A549 (cell line): Measurements from ENCODE around the gene QKI. TPM values are rescaled to one million over a fixed set of nuclear protein-coding genes. Genes with fewer than 3 reads are reported as not detected.

Source experiments
- ATAC-seq, 2 experiments: fragments of 200-7000 bp in 1 of 2; fragments of >200 bp in 1 of 2; cut with Nextera tagmentation in 1 of 2; cut with Tn5 transposase in 1 of 2; 3 replicates each; pipeline versions ENCODE4 v1.8.0 to v1.9.1; 2018 to 2020; ENCODE audit warnings: mild to moderate bottlenecking in 1 of 2, moderate library complexity in 1 of 2
- CTCF ChIA-PET: fragments of 300-600 bp; sonication (Branson Sonifier 250); formaldehyde crosslinking; extraction: SDS; loops from one replicate; lab custom pipeline; 2021; ENCODE audit warnings: antibody characterized with exemption, inconsistent platforms; lab: Yijun Ruan, JAX
- POLR2A ChIA-PET: fragments of 350-600 bp; formaldehyde crosslinking; extraction: SDS; loops from one replicate; lab custom pipeline; 2021; ENCODE audit warnings: antibody characterized with exemption, inconsistent platforms; lab: Yijun Ruan, JAX
- DNase-seq, 2 experiments: peaks; one replicate each; pipeline versions ENCODE4 v3.0.0 to v3.0.0-alpha.2; 2011 to 2016; ENCODE audit warnings: low read depth in 1 of 2, low spot score in 1 of 2
- FAIRE-seq: peaks from 2 replicates; lab custom pipeline; 2011; peaks lifted over from hg19 to GRCh38; lab: Jason Lieb, UNC
- H3K27ac ChIP-seq, 2 experiments: fragments of >200 bp; sonication (Bioruptor Twin); formaldehyde crosslinking; 3 replicates each; pipeline ENCODE4 v1.5.1; 2016 to 2017
- H3K4me1 ChIP-seq: fragments of >200 bp; sonication (Bioruptor Twin); formaldehyde crosslinking; 3 replicates; pipeline ENCODE4 v1.6.1; 2016
- H3K4me2 ChIP-seq: fragments of >200 bp; sonication (Bioruptor Twin); formaldehyde crosslinking; 3 replicates; pipeline ENCODE4 v1.6.1; 2016
- H3K4me3 ChIP-seq: fragments of >200 bp; sonication (Bioruptor Twin); formaldehyde crosslinking; 3 replicates; pipeline ENCODE4 v1.5.1; 2016
- H3K9me3 ChIP-seq: fragments of >200 bp; sonication (Bioruptor Twin); formaldehyde crosslinking; 3 replicates; pipeline ENCODE4 v1.6.1; 2016
- BHLHE40 ChIP-seq: IDR thresholded peaks from 2 replicates; pipeline ENCODE4 v1.6.1; 2012; ENCODE audit warnings: low read depth, low read length, inconsistent platforms
- CBX2 ChIP-seq: fragments of 200-600 bp; sonication (generic); IDR thresholded peaks from 2 replicates; pipeline ENCODE4 v1.6.1; 2016; ENCODE audit warnings: low read depth, mild to moderate bottlenecking, borderline replicate concordance
- CHD2 ChIP-seq: fragments of 150-350 bp; IDR thresholded peaks from 2 replicates; pipeline ENCODE4 v1.6.1; 2014; ENCODE audit warnings: low read length; ENCODE audit not compliant: partially characterized antibody
- EP300 ChIP-seq, 2 experiments: fragments of >200 bp; sonication (Bioruptor Twin); formaldehyde crosslinking; IDR thresholded peaks; 2 replicates in 1 of 2; 3 replicates in 1 of 2; pipeline ENCODE4 v1.6.1; 2016 to 2017
- FOSL2 ChIP-seq, 2 experiments: fragments of 450-650 bp in 1 of 2; fragments of >200 bp in 1 of 2; sonication (Bioruptor Twin) in 1 of 2; formaldehyde crosslinking; IDR thresholded peaks; 2 replicates each; pipeline versions ENCODE4 v1.5.0 to v1.6.1; 2016 to 2020; ENCODE audit warnings: mild to moderate bottlenecking in 1 of 2, moderate library complexity in 1 of 2
- GATA3 ChIP-seq: IDR thresholded peaks from 2 replicates; pipeline ENCODE4 v1.6.1; 2012; ENCODE audit warnings: borderline replicate concordance
- HOXB13 ChIP-seq: fragments of 250-450 bp; sonication (Bioruptor Pico); IDR thresholded peaks from 2 replicates; pipeline ENCODE4 v1.5.0; 2020; ENCODE audit warnings: low read depth, mild to moderate bottlenecking, moderate library complexity
- HOXB5 ChIP-seq: fragments of 250-450 bp; sonication (Bioruptor Pico); IDR thresholded peaks from 2 replicates; pipeline ENCODE4 v1.5.0; 2020; ENCODE audit warnings: mild to moderate bottlenecking, moderate library complexity
- KDM1A ChIP-seq: fragments of 200-600 bp; sonication (generic); IDR thresholded peaks from 2 replicates; pipeline ENCODE4 v1.6.1; 2016; ENCODE audit warnings: low read depth, mild to moderate bottlenecking
- MAFK ChIP-seq: fragments of 450-650 bp; IDR thresholded peaks from 2 replicates; pipeline ENCODE4 v1.6.1; 2014; ENCODE audit not compliant: partially characterized antibody
- MAZ ChIP-seq: fragments of 150-350 bp; IDR thresholded peaks from 2 replicates; pipeline ENCODE4 v1.6.1; 2014; ENCODE audit warnings: antibody characterized with exemption, low read depth, low read length, borderline replicate concordance
- NFE2L2 ChIP-seq: fragments of 150-350 bp; conservative IDR thresholded peaks from 2 replicates; pipeline ENCODE4 v1.6.1; 2014; ENCODE audit warnings: low read length
- POLR2A ChIP-seq: IDR thresholded peaks from 2 replicates; pipeline ENCODE4 v1.6.1; 2012; ENCODE audit warnings: mild to moderate bottlenecking, low read length
- POLR2AphosphoS2 ChIP-seq: conservative IDR thresholded peaks from 2 replicates; pipeline ENCODE4 v1.6.1; 2012; ENCODE audit warnings: low read length, improper control_type of control experiment, inconsistent platforms
- RAD21 ChIP-seq, 2 experiments: fragments of >200 bp in 1 of 2; sonication (Bioruptor Twin) in 1 of 2; formaldehyde crosslinking in 1 of 2; IDR thresholded peaks in 1 of 2; conservative IDR thresholded peaks in 1 of 2; 2 replicates in 1 of 2; 3 replicates in 1 of 2; pipeline ENCODE4 v1.6.1; 2012 to 2018; ENCODE audit warnings: inconsistent platforms in 1 of 2
- RCOR1 ChIP-seq: fragments of 150-350 bp; IDR thresholded peaks from 2 replicates; pipeline ENCODE4 v1.6.1; 2014; ENCODE audit warnings: antibody characterized with exemption, low read length, low read depth
- RNF2 ChIP-seq: fragments of 200-600 bp; sonication (generic); IDR thresholded peaks from 2 replicates; pipeline ENCODE4 v1.6.1; 2016; ENCODE audit warnings: low read depth, mild to moderate bottlenecking, antibody characterized with exemption, moderate library complexity, borderline replicate concordance
- SMC3 ChIP-seq: fragments of >200 bp; sonication (Bioruptor Twin); formaldehyde crosslinking; IDR thresholded peaks from 3 replicates; pipeline ENCODE4 v1.6.1; 2018; ENCODE audit warnings: inconsistent platforms
- TP53 ChIP-seq: fragments of 250-450 bp; sonication (Bioruptor Pico); IDR thresholded peaks from 2 replicates; pipeline ENCODE4 v1.5.0; 2021; ENCODE audit warnings: mild to moderate bottlenecking, moderate library complexity
- ZC3H11A ChIP-seq: fragments of 450-650 bp; IDR thresholded peaks from 2 replicates; pipeline ENCODE4 v1.6.1; 2014; ENCODE audit warnings: antibody characterized with exemption, mild to moderate bottlenecking
- ZSCAN20 ChIP-seq: fragments of 250-450 bp; sonication (Bioruptor Pico); IDR thresholded peaks from 2 replicates; pipeline ENCODE4 v1.8.0; 2022; ENCODE audit warnings: mild to moderate bottlenecking, moderate library complexity
- WGBS: methylation state at CpG from one replicate; pipeline ENCODE4 v1.1.6; 2017; ENCODE audit errors: missing lambda C conversion rate; 5-methylcytosine and 5-hydroxymethylcytosine counted together
- polyA plus RNA-seq, 4 experiments: library from polyadenylated mRNA; depleted of rRNA in 3 of 4; stranded (reverse); fragments of >200 nt; fragmentation: RNase III in 1 of 4; extraction: RNeasy Plus Mini Kit Qiagen cat#74134 plus additional on column Dnase treatment in 1 of 4; gene quantifications; 2 replicates in 3 of 4; 3 replicates in 1 of 4; pipeline ENCODE4 v1.2.3, GENCODE V29; 2011 to 2017
- TF ChIP-seq, protein P1 (sequence below): fragments of >200 bp; sonication (Bioruptor Twin); formaldehyde crosslinking; IDR thresholded peaks from 3 replicates; pipeline ENCODE4 v1.5.1; 2016
- TF ChIP-seq, protein P2 (sequence below): IDR thresholded peaks from 2 replicates; pipeline ENCODE4 v1.6.1; 2012; ENCODE audit warnings: low read depth, borderline replicate concordance
- TF ChIP-seq, protein P3 (sequence below): fragments of 450-650 bp; IDR thresholded peaks from 2 replicates; pipeline ENCODE4 v1.6.1; 2014; ENCODE audit warnings: antibody characterized with exemption

Gene QKI
- polyA plus RNA-seq, 2 of the 4 experiments (the other 2 are of a cell fraction) = 71.9 to 98.2 TPM

DNA sequence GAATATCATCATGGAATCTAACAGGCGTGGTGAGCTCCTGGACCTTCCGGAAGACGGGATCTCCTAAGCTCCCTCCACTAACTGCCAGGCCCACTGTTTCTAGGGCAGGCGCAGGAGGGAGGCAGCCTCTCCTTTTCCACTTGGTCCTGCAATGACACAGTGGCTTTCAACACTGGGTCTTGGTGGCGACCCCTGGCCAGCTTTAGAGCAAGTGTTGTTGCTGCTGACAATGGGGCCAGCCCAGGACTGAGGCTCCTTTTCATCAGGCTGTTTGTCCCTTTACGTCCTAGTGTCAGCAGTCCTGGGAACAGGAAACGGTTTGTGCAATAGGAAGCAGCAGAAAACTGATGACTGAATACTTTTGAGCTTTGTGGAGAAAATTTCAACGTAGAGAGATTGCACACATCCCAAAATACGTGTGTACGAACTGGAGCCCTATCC is 9.7 kb upstream of the QKI start:
- Histone ChIP-seq H3K9me3 (no peaks in the 10 kb centered on the region), H3K4me3 (no peak overlapping the region), H3K4me2 (no peak overlapping the region), H3K4me1 (peaks cover 8% of the 10 kb centered on the region), H3K27ac (no peak overlapping the region)
- CTCF ChIA-PET = no interaction called here
- ATAC-seq = no peak
- no peak for DNase-seq
- POLR2A ChIA-PET = no interaction called here
- WGBS = 79% methylated on average over 7 of the region's 10 CpGs
- TF ChIP-seq CHD2 (no peak), ZC3H11A (no peak), RCOR1 (no peak), RAD21 (conservative IDR thresholded peaks at IDR 0.05 in 1 of 2, IDR thresholded peaks at IDR 0.05 in 1 of 2) (no peak), BHLHE40 (no peak), POLR2A (no peak), NFE2L2 (no peak), HOXB13 (no peak)
- TF ChIP-seq, protein P1, sequence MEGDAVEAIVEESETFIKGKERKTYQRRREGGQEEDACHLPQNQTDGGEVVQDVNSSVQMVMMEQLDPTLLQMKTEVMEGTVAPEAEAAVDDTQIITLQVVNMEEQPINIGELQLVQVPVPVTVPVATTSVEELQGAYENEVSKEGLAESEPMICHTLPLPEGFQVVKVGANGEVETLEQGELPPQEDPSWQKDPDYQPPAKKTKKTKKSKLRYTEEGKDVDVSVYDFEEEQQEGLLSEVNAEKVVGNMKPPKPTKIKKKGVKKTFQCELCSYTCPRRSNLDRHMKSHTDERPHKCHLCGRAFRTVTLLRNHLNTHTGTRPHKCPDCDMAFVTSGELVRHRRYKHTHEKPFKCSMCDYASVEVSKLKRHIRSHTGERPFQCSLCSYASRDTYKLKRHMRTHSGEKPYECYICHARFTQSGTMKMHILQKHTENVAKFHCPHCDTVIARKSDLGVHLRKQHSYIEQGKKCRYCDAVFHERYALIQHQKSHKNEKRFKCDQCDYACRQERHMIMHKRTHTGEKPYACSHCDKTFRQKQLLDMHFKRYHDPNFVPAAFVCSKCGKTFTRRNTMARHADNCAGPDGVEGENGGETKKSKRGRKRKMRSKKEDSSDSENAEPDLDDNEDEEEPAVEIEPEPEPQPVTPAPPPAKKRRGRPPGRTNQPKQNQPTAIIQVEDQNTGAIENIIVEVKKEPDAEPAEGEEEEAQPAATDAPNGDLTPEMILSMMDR = no peak
- no peak for FAIRE-seq

DNA sequence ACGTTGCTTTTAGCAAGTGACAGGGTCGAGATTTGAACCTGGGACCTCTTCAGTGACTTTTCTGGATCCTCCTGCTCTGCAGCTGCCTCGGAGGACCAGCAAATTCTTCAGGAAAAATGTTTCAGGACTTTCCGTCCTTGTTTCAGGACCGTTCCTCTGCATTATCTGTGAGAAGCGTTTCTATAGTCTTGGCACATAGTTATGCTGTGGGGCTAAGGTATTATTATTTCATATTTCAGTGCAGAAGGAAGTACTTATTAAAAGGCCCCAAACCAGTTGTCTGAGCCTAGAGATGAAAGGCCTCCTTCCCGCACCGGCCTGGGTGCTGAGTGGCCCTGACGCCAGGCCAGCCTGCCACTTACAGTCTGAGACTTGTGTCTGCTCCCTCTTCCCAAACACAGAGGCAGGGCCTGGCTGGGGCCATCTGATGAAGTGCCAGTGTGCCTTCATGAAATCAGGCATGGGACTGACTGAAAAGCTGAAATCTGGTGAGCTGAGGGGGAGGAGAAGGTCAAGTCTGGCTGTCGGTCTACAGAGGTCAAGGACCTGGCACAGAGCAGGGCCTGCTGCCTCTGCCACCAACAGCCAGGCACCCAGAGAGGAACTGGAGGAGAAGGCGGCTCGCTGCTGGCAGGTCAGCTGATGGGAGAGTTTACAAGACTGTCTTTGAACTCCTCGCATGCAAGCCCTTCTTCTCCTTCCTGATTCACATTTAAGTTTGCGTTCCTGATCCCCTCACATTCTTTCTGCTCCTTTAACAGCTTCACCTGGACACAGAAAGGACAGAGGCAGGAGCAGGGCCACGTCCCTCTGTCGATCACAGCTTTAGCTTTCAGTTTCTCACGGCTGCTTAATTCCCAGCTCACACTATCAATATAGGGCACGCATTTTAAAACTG is 8.9 kb upstream of the QKI start:
- no peaks in the 10 kb centered on the region for H3K9me3 ChIP-seq
- DNase-seq (no peak), FAIRE-seq (no peak), ATAC-seq (peak in 1 of 2 experiments; percentile 48; a peak in 2 of 6 replicates)
- no peak overlapping the region for H3K4me3 ChIP-seq
- TF ChIP-seq RCOR1 = no peak
- TF ChIP-seq TP53 = no peak
- TF ChIP-seq KDM1A = no peak
- no peak for TF ChIP-seq MAZ
- no peak for TF ChIP-seq POLR2AphosphoS2
- no peak for TF ChIP-seq RNF2
- no peak for TF ChIP-seq CBX2
- TF ChIP-seq GATA3 = no peak
- TF ChIP-seq POLR2A = no peak
- TF ChIP-seq, protein P2, sequence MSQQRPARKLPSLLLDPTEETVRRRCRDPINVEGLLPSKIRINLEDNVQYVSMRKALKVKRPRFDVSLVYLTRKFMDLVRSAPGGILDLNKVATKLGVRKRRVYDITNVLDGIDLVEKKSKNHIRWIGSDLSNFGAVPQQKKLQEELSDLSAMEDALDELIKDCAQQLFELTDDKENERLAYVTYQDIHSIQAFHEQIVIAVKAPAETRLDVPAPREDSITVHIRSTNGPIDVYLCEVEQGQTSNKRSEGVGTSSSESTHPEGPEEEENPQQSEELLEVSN = no peak
- no peak for TF ChIP-seq EP300 (IDR thresholded peaks at IDR 0.05)
- TF ChIP-seq HOXB5 (CRISPR knock-in tag) = no peak
- TF ChIP-seq ZSCAN20 (CRISPR knock-in tag) = no peak
- no peak for TF ChIP-seq FOSL2 (IDR thresholded peaks at IDR 0.05)
- TF ChIP-seq FOSL2 (CRISPR knock-in tag; IDR thresholded peaks at IDR 0.05) = no peak
- no peak for TF ChIP-seq SMC3
- no peak overlapping the region for H3K4me2 ChIP-seq
- peaks cover 8% of the 10 kb centered on the region for H3K4me1 ChIP-seq
- 84% methylated on average over 18 of the region's 18 CpGs for WGBS
- ChIA-PET POLR2A (no interaction called here), CTCF (no interaction called here)
- H3K27ac ChIP-seq = no peak overlapping the region

DNA sequence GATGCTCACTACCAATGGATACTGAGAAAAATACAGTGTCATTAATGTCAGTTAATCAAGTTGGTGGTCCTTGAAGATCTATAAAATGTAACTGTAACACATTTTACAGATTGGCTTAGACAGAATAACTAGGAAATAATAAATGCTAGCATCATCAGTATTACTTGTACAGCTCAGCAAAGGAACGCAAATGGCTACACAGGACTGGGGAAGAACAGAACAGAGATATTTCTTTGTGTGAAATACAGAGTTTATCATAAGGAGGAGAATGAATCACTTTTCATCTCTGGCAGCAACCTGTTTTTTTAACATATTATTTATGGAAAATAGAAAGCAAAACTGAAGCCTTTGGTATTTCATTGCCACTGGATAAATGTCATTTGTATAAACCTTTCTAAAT is 8.2 kb upstream of the QKI start:
- ATAC-seq = no peak
- ChIA-PET CTCF (no interaction called here), POLR2A (no interaction called here)
- FAIRE-seq = no peak
- Histone ChIP-seq H3K27ac (no peak overlapping the region), H3K9me3 (no peaks in the 10 kb centered on the region), H3K4me1 (peaks cover 8% of the 10 kb centered on the region), H3K4me3 (no peak overlapping the region), H3K4me2 (no peak overlapping the region)
- WGBS = 86% methylated on average over 1 of the region's 1 CpG
- DNase-seq = no peak
- TF ChIP-seq, protein P3, sequence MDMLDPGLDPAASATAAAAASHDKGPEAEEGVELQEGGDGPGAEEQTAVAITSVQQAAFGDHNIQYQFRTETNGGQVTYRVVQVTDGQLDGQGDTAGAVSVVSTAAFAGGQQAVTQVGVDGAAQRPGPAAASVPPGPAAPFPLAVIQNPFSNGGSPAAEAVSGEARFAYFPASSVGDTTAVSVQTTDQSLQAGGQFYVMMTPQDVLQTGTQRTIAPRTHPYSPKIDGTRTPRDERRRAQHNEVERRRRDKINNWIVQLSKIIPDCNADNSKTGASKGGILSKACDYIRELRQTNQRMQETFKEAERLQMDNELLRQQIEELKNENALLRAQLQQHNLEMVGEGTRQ = no peak
- TF ChIP-seq CBX2 (no peak), MAFK (peak; percentile 32)
